IMR-90 (cell line): Measurements from ENCODE around the gene PPP3CA. TPM values are rescaled to one million over a fixed set of nuclear protein-coding genes. Genes with fewer than 3 reads are reported as not detected.

Experiments used
- ATAC-seq: fragments of 200-7000 bp; cut with Tn5 transposase; 2 replicates; pipeline ENCODE4 v1.9.1; 2020; ENCODE audit warnings: low read depth, mild to moderate bottlenecking, moderate library complexity
- BruUV-seq: library from RNA; stranded (reverse); fragments of 400-500 nt; replicated peaks from 2 replicates; lab custom pipeline; 2021; lab: Mats Ljungman, UMichigan
- CTCF ChIA-PET: fragments of 300-600 bp; formaldehyde crosslinking; extraction: SDS; loops from one replicate; lab custom pipeline; 2021; ENCODE audit warnings: antibody characterized with exemption; lab: Yijun Ruan, JAX
- POLR2A ChIA-PET: fragments of 300-600 bp; sonication (Branson Sonifier 250); formaldehyde crosslinking; loops from one replicate; lab custom pipeline; 2022; ENCODE audit warnings: antibody characterized with exemption; ENCODE audit not compliant: unreplicated experiment; lab: Charles Lee
- DNase-seq: peaks from one replicate; pipeline ENCODE4 v3.0.0; 2013
- H2AFZ ChIP-seq: replicated peaks from 2 replicates; pipeline ENCODE3; 2013; ENCODE audit warnings: low read length, mild to moderate bottlenecking; ENCODE audit not compliant: poor library complexity
- H2AK5ac ChIP-seq: 2 replicates; pipeline ENCODE4 v1.6.1; 2013; ENCODE audit warnings: low read depth, low read length, inconsistent platforms
- H2AK9ac ChIP-seq: replicated peaks from 2 replicates; pipeline ENCODE3; 2013; ENCODE audit warnings: mild to moderate bottlenecking, low read depth, low read length, moderate library complexity; ENCODE audit not compliant: poor library complexity
- H2BK120ac ChIP-seq: 2 replicates; pipeline ENCODE4 v1.6.1; 2013; ENCODE audit warnings: low read depth, low read length, inconsistent platforms
- H2BK15ac ChIP-seq: 3 replicates; pipeline ENCODE4 v1.6.1; 2013; ENCODE audit warnings: low read depth, low read length, inconsistent platforms
- H2BK20ac ChIP-seq: 2 replicates; pipeline ENCODE4 v1.6.1; 2013; ENCODE audit warnings: low read depth, mild to moderate bottlenecking, inconsistent platforms, low read length, moderate library complexity
- H2BK5ac ChIP-seq: 2 replicates; pipeline ENCODE4 v1.6.1; 2013; ENCODE audit warnings: mild to moderate bottlenecking, low read depth, low read length, inconsistent platforms; ENCODE audit not compliant: poor library complexity, severe bottlenecking
- H3K14ac ChIP-seq: replicated peaks from 2 replicates; pipeline ENCODE4 v1.6.1; 2013; ENCODE audit warnings: low read depth, low read length, inconsistent platforms
- H3K18ac ChIP-seq: 2 replicates; pipeline ENCODE4 v1.6.1; 2013; ENCODE audit warnings: low read depth, low read length, control low read depth
- H3K23ac ChIP-seq: 2 replicates; pipeline ENCODE4 v1.6.1; 2013; ENCODE audit warnings: low read depth, low read length, inconsistent platforms
- H3K27ac ChIP-seq: 2 replicates; pipeline ENCODE4 v1.5.1; 2013; ENCODE audit warnings: mild to moderate bottlenecking, control low read depth, low read length; ENCODE audit not compliant: insufficient read depth
- H3K27me3 ChIP-seq: 2 replicates; pipeline ENCODE4 v1.6.1; 2013; ENCODE audit warnings: low read length; ENCODE audit not compliant: control insufficient read depth, insufficient read depth
- H3K36me3 ChIP-seq: 2 replicates; pipeline ENCODE4 v1.6.1; 2013; ENCODE audit warnings: low read length, mixed read lengths; ENCODE audit not compliant: control insufficient read depth, insufficient read depth
- H3K4ac ChIP-seq: 2 replicates; pipeline ENCODE4 v1.6.1; 2013; ENCODE audit warnings: low read depth, low read length, inconsistent platforms
- H3K4me1 ChIP-seq: 2 replicates; pipeline ENCODE4 v1.6.1; 2013; ENCODE audit warnings: low read length, mixed read lengths; ENCODE audit not compliant: control insufficient read depth, insufficient read depth
- H3K4me2 ChIP-seq: 2 replicates; pipeline ENCODE4 v1.6.1; 2013; ENCODE audit warnings: low read depth, mild to moderate bottlenecking, control low read depth, low read length, moderate library complexity
- H3K4me3 ChIP-seq: 2 replicates; pipeline ENCODE4 v1.5.1; 2013; ENCODE audit warnings: low read depth, mild to moderate bottlenecking, control low read depth, low read length, moderate library complexity; ENCODE audit not compliant: insufficient read depth
- H3K56ac ChIP-seq: 2 replicates; pipeline ENCODE4 v1.6.1; 2013; ENCODE audit warnings: low read length, inconsistent platforms; ENCODE audit not compliant: insufficient read depth; ENCODE audit errors: extremely low read depth
- H3K79me1 ChIP-seq, 2 experiments: 2 replicates each; pipeline ENCODE4 v1.6.1; 2013; ENCODE audit warnings: low read length in 2 of 2, inconsistent platforms in 1 of 2, low read depth in 1 of 2
- H3K9ac ChIP-seq: 2 replicates; pipeline ENCODE4 v1.6.1; 2013; ENCODE audit warnings: low read depth, low read length, control low read depth
- H3K9me1 ChIP-seq: 2 replicates; pipeline ENCODE4 v1.6.1; 2013; ENCODE audit warnings: low read length, inconsistent platforms; ENCODE audit not compliant: insufficient read depth
- H3K9me3 ChIP-seq: 2 replicates; pipeline ENCODE4 v1.6.1; 2013; ENCODE audit warnings: low read length; ENCODE audit not compliant: control insufficient read depth, insufficient read depth
- H4K20me1 ChIP-seq: 2 replicates; pipeline ENCODE4 v1.6.1; 2013; ENCODE audit warnings: low read length, inconsistent platforms; ENCODE audit not compliant: insufficient read depth
- H4K5ac ChIP-seq: 2 replicates; pipeline ENCODE4 v1.6.1; 2013; ENCODE audit warnings: mild to moderate bottlenecking, low read depth, low read length, control low read depth
- H4K8ac ChIP-seq, 2 experiments: 2 replicates each; pipeline ENCODE4 v1.6.1; 2013; ENCODE audit warnings: low read depth in 2 of 2, low read length in 2 of 2, control low read depth in 1 of 2, inconsistent platforms in 1 of 2
- H4K91ac ChIP-seq: 2 replicates; pipeline ENCODE4 v1.6.1; 2013; ENCODE audit warnings: low read depth, low read length, inconsistent platforms; ENCODE audit not compliant: insufficient read depth
- CEBPB ChIP-seq: IDR thresholded peaks from 2 replicates; pipeline ENCODE4 v1.6.1; 2012; ENCODE audit warnings: low read depth, low read length, improper control_type of control experiment
- CHD1 ChIP-seq: IDR thresholded peaks from 2 replicates; pipeline ENCODE4 v1.6.1; 2012; ENCODE audit warnings: low read depth, low read length, improper control_type of control experiment
- FOS ChIP-seq: fragments of 150-350 bp; IDR thresholded peaks from 2 replicates; pipeline ENCODE4 v1.6.1; 2016; ENCODE audit warnings: low read depth, low read length
- MAFK ChIP-seq: IDR thresholded peaks from 2 replicates; pipeline ENCODE4 v1.6.1; 2012; ENCODE audit warnings: low read depth, low read length, improper control_type of control experiment
- MAZ ChIP-seq: IDR thresholded peaks from 2 replicates; pipeline ENCODE4 v1.6.1; 2012; ENCODE audit warnings: low read depth, mild to moderate bottlenecking, low read length, improper control_type of control experiment, moderate library complexity, borderline replicate concordance
- MXI1 ChIP-seq: IDR thresholded peaks from 2 replicates; pipeline ENCODE4 v1.6.1; 2012; ENCODE audit warnings: low read depth, mild to moderate bottlenecking, low read length, moderate library complexity, borderline replicate concordance
- NFE2L2 ChIP-seq: fragments of 150-350 bp; IDR thresholded peaks from 2 replicates; pipeline ENCODE4 v1.6.1; 2016; ENCODE audit warnings: low read depth, mild to moderate bottlenecking, low read length
- POLR2A ChIP-seq: IDR thresholded peaks from 2 replicates; pipeline ENCODE4 v1.6.1; 2012; ENCODE audit warnings: mild to moderate bottlenecking, low read depth, low read length
- RAD21 ChIP-seq: IDR thresholded peaks from 2 replicates; pipeline ENCODE4 v1.6.1; 2012; ENCODE audit warnings: low read length, improper control_type of control experiment
- RFX5 ChIP-seq: IDR thresholded peaks from 2 replicates; pipeline ENCODE4 v1.8.0; 2012; ENCODE audit warnings: low read depth, mild to moderate bottlenecking, low read length, moderate library complexity
- SMC3 ChIP-seq: fragments of 150-350 bp; IDR thresholded peaks from 2 replicates; pipeline ENCODE4 v1.6.1; 2016; ENCODE audit warnings: low read depth, mild to moderate bottlenecking, antibody characterized with exemption, low read length, moderate library complexity
- dilution Hi-C: fragments of 300-500 bp; cut with HindIII; formaldehyde crosslinking; loops from one replicate; pipeline ENCODE4 v1.14.3; 2018; ENCODE audit warnings: low sequenced_read_pairs; ENCODE audit not compliant: unreplicated experiment
- in situ Hi-C: fragments of 300-500 bp; cut with MboI; formaldehyde crosslinking; loops from 3 replicates; pipeline ENCODE4 v1.14.3; 2019; ENCODE audit warnings: low sequenced_read_pairs, inconsistent platforms, mixed read lengths
- intact Hi-C: fragments of 100-400 bp; cut with micrococcal nuclease; formaldehyde crosslinking; loops from 2 replicates; pipeline ENCODE4 v1.10.0; 2022
- polyA plus RNA-seq, 3 experiments: library from polyadenylated mRNA; depleted of rRNA; stranded (reverse); fragments of >200 nt; gene quantifications; 2 replicates each; pipeline ENCODE4 v1.2.3, GENCODE V29; 2012; ENCODE audit warnings: low replicate concordance in 1 of 3
- total RNA-seq: library from RNA; depleted of rRNA; stranded (reverse); fragments of >200 nt; gene quantifications from 2 replicates; pipeline ENCODE4 v1.2.3, GENCODE V29; 2012
- TF ChIP-seq, protein P1 (sequence below): fragments of 150-350 bp; IDR thresholded peaks from 2 replicates; pipeline ENCODE4 v1.6.1; 2016; ENCODE audit warnings: low read depth, mild to moderate bottlenecking, low read length, moderate library complexity, borderline replicate concordance
- TF ChIP-seq, protein P2 (sequence below): fragments of 150-350 bp; IDR thresholded peaks from 2 replicates; pipeline ENCODE4 v1.6.1; 2017; ENCODE audit warnings: mild to moderate bottlenecking, antibody characterized with exemption, low read length, low read depth
- TF ChIP-seq, protein P3 (sequence below): conservative IDR thresholded peaks from 2 replicates; pipeline ENCODE4 v1.5.1; 2012; ENCODE audit warnings: mild to moderate bottlenecking, low read depth, low read length, improper control_type of control experiment

The PPP3CA gene
- total and polyA plus RNA-seq, 2 of the 4 experiments (the other 2 are of a cell fraction), result 14.5 to 48.6 TPM

DNA sequence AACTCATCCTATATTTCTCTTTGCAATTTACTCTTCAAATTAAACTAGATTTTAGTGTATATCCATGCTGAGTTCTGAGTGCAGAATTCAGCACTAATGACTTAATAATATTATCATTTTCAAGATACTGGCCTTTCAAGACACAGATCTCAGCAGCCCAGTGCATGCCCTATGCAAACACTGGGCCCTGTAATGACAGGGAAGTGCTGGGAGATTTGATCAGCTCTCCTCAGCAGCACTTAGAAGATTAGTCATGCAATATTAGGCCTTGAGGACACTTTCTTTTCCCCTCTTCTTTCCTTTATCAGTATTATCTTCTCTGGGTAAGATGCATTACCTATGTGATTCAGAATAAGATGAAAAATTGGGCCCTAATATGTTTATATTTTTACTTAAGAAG is 207.1 kb downstream of the PPP3CA start:
- TF ChIP-seq CEBPB (no peak), MAFK (no peak), RAD21 (no peak), POLR2A (no peak), MXI1 (no peak), NFE2L2 (no peak), SMC3 (no peak), MAZ (no peak), FOS (no peak), RFX5 (no peak), CHD1 (no peak)
- TF ChIP-seq, protein P1, sequence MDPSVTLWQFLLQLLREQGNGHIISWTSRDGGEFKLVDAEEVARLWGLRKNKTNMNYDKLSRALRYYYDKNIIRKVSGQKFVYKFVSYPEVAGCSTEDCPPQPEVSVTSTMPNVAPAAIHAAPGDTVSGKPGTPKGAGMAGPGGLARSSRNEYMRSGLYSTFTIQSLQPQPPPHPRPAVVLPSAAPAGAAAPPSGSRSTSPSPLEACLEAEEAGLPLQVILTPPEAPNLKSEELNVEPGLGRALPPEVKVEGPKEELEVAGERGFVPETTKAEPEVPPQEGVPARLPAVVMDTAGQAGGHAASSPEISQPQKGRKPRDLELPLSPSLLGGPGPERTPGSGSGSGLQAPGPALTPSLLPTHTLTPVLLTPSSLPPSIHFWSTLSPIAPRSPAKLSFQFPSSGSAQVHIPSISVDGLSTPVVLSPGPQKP, result no peak
- TF ChIP-seq, protein P2, sequence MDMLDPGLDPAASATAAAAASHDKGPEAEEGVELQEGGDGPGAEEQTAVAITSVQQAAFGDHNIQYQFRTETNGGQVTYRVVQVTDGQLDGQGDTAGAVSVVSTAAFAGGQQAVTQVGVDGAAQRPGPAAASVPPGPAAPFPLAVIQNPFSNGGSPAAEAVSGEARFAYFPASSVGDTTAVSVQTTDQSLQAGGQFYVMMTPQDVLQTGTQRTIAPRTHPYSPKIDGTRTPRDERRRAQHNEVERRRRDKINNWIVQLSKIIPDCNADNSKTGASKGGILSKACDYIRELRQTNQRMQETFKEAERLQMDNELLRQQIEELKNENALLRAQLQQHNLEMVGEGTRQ, result no peak
- TF ChIP-seq, protein P3, sequence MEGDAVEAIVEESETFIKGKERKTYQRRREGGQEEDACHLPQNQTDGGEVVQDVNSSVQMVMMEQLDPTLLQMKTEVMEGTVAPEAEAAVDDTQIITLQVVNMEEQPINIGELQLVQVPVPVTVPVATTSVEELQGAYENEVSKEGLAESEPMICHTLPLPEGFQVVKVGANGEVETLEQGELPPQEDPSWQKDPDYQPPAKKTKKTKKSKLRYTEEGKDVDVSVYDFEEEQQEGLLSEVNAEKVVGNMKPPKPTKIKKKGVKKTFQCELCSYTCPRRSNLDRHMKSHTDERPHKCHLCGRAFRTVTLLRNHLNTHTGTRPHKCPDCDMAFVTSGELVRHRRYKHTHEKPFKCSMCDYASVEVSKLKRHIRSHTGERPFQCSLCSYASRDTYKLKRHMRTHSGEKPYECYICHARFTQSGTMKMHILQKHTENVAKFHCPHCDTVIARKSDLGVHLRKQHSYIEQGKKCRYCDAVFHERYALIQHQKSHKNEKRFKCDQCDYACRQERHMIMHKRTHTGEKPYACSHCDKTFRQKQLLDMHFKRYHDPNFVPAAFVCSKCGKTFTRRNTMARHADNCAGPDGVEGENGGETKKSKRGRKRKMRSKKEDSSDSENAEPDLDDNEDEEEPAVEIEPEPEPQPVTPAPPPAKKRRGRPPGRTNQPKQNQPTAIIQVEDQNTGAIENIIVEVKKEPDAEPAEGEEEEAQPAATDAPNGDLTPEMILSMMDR, result no peak
- DNase-seq (no peak), ATAC-seq (peak; percentile 24; the same call in 1 of the 2 replicates)
- ChIA-PET CTCF (no interaction called here), POLR2A (no interaction called here)
- Histone ChIP-seq H3K4ac (no peak overlapping the region), H2BK120ac (no peak overlapping the region), H2AK5ac (no peak overlapping the region), H2AK9ac (no peak overlapping the region), H3K4me3 (no peak overlapping the region), H3K36me3 (no peaks in the 10 kb centered on the region), H3K79me1 (peaks cover 8 to 12% of the 10 kb centered on the region in 2 experiments; a peak in 3 of 4 replicates), H2BK15ac (no peak overlapping the region), H3K56ac (no peak overlapping the region), H2AFZ (no peak overlapping the region), H3K14ac (no peak overlapping the region), H3K4me2 (no peak overlapping the region), H4K8ac (no peak overlapping the region), H3K18ac (no peak overlapping the region), H3K4me1 (peaks cover 2% of the 10 kb centered on the region; the same call in 1 of the 2 replicates), H3K27ac (no peak overlapping the region), H3K9me3 (no peaks in the 10 kb centered on the region), H4K91ac (no peak overlapping the region), H3K9ac (no peak overlapping the region), H2BK20ac (no peak overlapping the region), H4K5ac (no peak overlapping the region), H3K9me1 (no peaks in the 10 kb centered on the region), H4K20me1 (no peaks in the 10 kb centered on the region), H3K27me3 (no peaks in the 10 kb centered on the region), H2BK5ac (no peak overlapping the region), H3K23ac (no peak overlapping the region)
- in situ Hi-C loops, result no loop called here
- dilution Hi-C loops, result no loop called here
- BruUV-seq, result no TSS peak
- intact Hi-C loops, result no loop called here
